Measurements from ENCODE around the gene TMEM183A. TPM values are rescaled to one million over a fixed set of nuclear protein-coding genes. Genes with fewer than 3 reads are reported as not detected.

The TMEM183A gene
- total and polyA plus RNA-seq, 9 of the 15 experiments (the other 6 are each of a cell fraction or from before 2014, with no cell fraction given) = 23.4 to 190 (median 124) TPM

DNA sequence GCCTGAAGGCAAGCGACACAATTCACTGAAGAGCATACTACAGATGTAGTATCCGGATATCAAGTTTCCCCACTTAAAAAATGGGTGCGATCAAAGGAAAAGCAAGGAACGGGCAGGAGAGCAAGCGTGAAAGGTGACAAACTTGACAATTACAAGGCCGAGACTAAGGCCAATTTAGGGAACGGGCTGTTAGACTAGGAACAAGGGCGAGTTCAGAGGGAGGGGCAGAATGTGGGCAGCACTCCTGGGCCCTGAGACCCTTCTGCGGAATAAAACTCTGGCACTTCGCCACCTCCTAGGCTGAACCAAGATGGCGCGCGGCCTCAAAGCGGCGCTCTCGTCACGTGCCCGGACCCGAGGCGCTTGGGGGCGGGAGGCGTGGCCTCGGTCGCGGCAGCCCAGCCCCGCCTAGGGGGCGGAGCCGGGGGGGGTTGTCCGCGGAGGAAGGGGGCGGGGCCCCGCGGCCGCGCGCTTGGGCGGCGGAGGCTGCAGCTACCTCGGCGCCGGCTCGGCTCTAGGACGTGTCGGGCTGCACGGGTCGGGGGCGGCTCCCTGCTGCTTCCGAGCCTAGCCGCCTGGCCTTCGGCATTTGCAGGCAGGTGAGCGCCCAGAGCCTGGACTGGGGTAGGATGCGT, 19.0 kb downstream of the TMEM183A start, which contains the start of gene PPFIA4 (continued):
- TF ChIP-seq CBX8 (IDR thresholded peaks at IDR 0.05; ENCODE audit: borderline replicate concordance, extremely low read depth, low read depth, low read length, poor library complexity, severe bottlenecking) (no peak), TCF7 (IDR thresholded peaks at IDR 0.05; ENCODE audit: borderline replicate concordance) (no peak; the same call in 1 of the 2 replicates), SMAD3 (CRISPR knock-in tag; conservative IDR thresholded peaks at IDR 0.05) (peak; percentile 94), CBFA2T2 (conservative IDR thresholded peaks at IDR 0.05) (peak; percentile 63), ZNF121 (CRISPR knock-in tag; conservative IDR thresholded peaks at IDR 0.05) (no peak), TAL1 (IDR thresholded peaks at IDR 0.05) (no peak), ZNF12 (CRISPR knock-in tag; IDR thresholded peaks at IDR 0.05) (peak; percentile 17; the same call in 1 of the 2 replicates), DNMT1 (IDR thresholded peaks at IDR 0.05) (no peak), RBM22 (IDR thresholded peaks at IDR 0.05; ENCODE audit: low read depth, low read length, poor library complexity, severe bottlenecking) (peak; percentile 36), MYC (IDR thresholded peaks at IDR 0.05; ENCODE audit: low read depth, low read length) (peak; percentile 89), MYC (CRISPR knock-in tag; IDR thresholded peaks at IDR 0.05; ENCODE audit: borderline replicate concordance, low read depth) (peak; percentile 76; the same call in 1 of the 2 replicates), ZNF347 (CRISPR knock-in tag; IDR thresholded peaks at IDR 0.05; ENCODE audit: low read depth) (no peak), SREBF2 (CRISPR knock-in tag; IDR thresholded peaks at IDR 0.05) (no peak), ARID2 (IDR thresholded peaks at IDR 0.05) (0 out of 2 replicates have a peak, but pooled peaks have one; percentile 10), HMG20A (CRISPR knock-in tag; conservative IDR thresholded peaks at IDR 0.05) (no peak), ZNF583 (CRISPR knock-in tag; IDR thresholded peaks at IDR 0.05) (peak; percentile 94), L3MBTL2 (IDR thresholded peaks at IDR 0.05) (peak; percentile 100)
- TF ChIP-seq, protein P1, sequence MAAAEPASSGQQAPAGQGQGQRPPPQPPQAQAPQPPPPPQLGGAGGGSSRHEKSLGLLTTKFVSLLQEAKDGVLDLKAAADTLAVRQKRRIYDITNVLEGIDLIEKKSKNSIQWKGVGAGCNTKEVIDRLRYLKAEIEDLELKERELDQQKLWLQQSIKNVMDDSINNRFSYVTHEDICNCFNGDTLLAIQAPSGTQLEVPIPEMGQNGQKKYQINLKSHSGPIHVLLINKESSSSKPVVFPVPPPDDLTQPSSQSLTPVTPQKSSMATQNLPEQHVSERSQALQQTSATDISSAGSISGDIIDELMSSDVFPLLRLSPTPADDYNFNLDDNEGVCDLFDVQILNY (CRISPR knock-in tag; IDR thresholded peaks at IDR 0.05) = peak; percentile 79; the same call in 1 of the 2 replicates
- TF ChIP-seq, protein P2, sequence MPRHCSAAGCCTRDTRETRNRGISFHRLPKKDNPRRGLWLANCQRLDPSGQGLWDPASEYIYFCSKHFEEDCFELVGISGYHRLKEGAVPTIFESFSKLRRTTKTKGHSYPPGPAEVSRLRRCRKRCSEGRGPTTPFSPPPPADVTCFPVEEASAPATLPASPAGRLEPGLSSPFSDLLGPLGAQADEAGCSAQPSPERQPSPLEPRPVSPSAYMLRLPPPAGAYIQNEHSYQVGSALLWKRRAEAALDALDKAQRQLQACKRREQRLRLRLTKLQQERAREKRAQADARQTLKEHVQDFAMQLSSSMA (CRISPR knock-in tag; IDR thresholded peaks at IDR 0.05) = no peak
- TF ChIP-seq, protein P3, sequence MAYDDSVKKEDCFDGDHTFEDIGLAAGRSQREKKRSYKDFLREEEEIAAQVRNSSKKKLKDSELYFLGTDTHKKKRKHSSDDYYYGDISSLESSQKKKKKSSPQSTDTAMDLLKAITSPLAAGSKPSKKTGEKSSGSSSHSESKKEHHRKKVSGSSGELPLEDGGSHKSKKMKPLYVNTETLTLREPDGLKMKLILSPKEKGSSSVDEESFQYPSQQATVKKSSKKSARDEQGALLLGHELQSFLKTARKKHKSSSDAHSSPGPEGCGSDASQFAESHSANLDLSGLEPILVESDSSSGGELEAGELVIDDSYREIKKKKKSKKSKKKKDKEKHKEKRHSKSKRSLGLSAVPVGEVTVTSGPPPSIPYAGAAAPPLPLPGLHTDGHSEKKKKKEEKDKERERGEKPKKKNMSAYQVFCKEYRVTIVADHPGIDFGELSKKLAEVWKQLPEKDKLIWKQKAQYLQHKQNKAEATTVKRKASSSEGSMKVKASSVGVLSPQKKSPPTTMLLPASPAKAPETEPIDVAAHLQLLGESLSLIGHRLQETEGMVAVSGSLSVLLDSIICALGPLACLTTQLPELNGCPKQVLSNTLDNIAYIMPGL (CRISPR knock-in tag; IDR thresholded peaks at IDR 0.05) = peak; percentile 93; the same call in 1 of the 2 replicates
- TF ChIP-seq, protein P4, sequence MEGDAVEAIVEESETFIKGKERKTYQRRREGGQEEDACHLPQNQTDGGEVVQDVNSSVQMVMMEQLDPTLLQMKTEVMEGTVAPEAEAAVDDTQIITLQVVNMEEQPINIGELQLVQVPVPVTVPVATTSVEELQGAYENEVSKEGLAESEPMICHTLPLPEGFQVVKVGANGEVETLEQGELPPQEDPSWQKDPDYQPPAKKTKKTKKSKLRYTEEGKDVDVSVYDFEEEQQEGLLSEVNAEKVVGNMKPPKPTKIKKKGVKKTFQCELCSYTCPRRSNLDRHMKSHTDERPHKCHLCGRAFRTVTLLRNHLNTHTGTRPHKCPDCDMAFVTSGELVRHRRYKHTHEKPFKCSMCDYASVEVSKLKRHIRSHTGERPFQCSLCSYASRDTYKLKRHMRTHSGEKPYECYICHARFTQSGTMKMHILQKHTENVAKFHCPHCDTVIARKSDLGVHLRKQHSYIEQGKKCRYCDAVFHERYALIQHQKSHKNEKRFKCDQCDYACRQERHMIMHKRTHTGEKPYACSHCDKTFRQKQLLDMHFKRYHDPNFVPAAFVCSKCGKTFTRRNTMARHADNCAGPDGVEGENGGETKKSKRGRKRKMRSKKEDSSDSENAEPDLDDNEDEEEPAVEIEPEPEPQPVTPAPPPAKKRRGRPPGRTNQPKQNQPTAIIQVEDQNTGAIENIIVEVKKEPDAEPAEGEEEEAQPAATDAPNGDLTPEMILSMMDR (IDR thresholded peaks at IDR 0.05 in 2 of 3, conservative IDR thresholded peaks at IDR 0.05 in 1 of 3; ENCODE audit: insufficient read depth in 2 of 3, low read depth in 1 of 3, low read length in 3 of 3) = peak in 1 of 3 experiments; percentile 25; a peak in 2 of 6 replicates
